K562 (cell line): Measurements from ENCODE around the gene PHKG2.

Source experiments
- BRCA1 ChIP-seq, 2 experiments: fragments of 450-650 bp in 1 of 2; sonication (generic) in 1 of 2; formaldehyde crosslinking in 1 of 2; IDR thresholded peaks; 2 replicates each; pipeline versions ENCODE4 v1.5.0 to v1.6.1; 2017 to 2020; ENCODE audit warnings: mild to moderate bottlenecking in 1 of 2, missing genetic modification reagents in 1 of 2
- CXXC5 ChIP-seq: fragments of 250-450 bp; sonication (Bioruptor Pico); IDR thresholded peaks from 2 replicates; pipeline ENCODE4 v1.8.0; 2022; ENCODE audit warnings: inconsistent platforms, mild to moderate bottlenecking, moderate library complexity
- ZFP91 ChIP-seq: sonication (generic); formaldehyde crosslinking; IDR thresholded peaks from 2 replicates; pipeline ENCODE4 v1.8.0; 2022; ENCODE audit warnings: mild to moderate bottlenecking, missing genetic modification reagents

- TF ChIP-seq ZFP91 (CRISPR knock-in tag) (no peak), CXXC5 (CRISPR knock-in tag) (no peak), BRCA1 (IDR thresholded peaks at IDR 0.05) (no peak), BRCA1 (CRISPR knock-in tag; IDR thresholded peaks at IDR 0.05) (no peak)
Observed at GRCh38 chr16:30750876-30751465, 2.7 kb downstream of the PHKG2 start.
